SK-N-MC (cell line): ENCODE results near the gene SLC66A2.

Source experiments
- EZH2 ChIP-seq: fragments of 200-600 bp; sonication (generic); IDR thresholded peaks from one replicate; pipeline ENCODE4 v1.6.1; 2017; ENCODE audit warnings: antibody characterized with exemption
- FOXP2 ChIP-seq: optimal IDR thresholded peaks from 2 replicates; pipeline ENCODE3; 2011; ENCODE audit warnings: mild to moderate bottlenecking, moderate library complexity; ENCODE audit not compliant: insufficient read depth; ENCODE audit errors: extremely low read length, control extremely low read depth
- POLR2AphosphoS5 ChIP-seq: IDR thresholded peaks from 2 replicates; pipeline ENCODE4 v1.6.1; 2012; ENCODE audit warnings: mild to moderate bottlenecking, low read depth, low read length, borderline replicate concordance

GRCh38 chr18:79963658-79964329, 12.3 kb upstream of the SLC66A2 start:
- TF ChIP-seq EZH2 (no peak), POLR2AphosphoS5 (no peak), FOXP2 (no peak)
